ENCODE results near the gene PAK6. TPM values are rescaled to one million over a fixed set of nuclear protein-coding genes. Genes with fewer than 3 reads are reported as not detected.
A peak's percentile ranks its signal among the peaks of the same experiment; 100 is the strongest.

PAK6 gene
- total RNA-seq, 1 experiment from 2014 or later = not detected

DNA sequence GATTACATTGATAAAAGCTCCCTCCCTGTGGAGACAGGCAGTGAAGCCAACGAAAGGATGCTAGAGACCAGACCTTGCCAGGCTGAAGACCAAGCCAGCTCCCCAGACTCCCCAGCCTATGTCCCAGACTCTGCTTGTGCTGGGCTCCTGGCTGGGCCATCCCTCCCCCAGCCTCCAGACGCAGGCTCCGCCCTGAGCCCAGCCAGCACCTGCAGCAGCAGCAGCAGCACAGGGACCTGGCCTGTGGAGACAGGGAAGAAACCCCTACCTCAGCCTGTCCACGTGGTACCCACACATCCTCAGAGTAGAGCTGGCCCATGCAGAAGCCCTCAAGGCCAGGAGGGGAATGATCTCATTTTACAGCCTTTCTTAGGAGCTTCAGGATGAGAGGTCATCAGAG lies 30.7 kb downstream of the PAK6 start:
- in situ Hi-C loops (cut with HindIII; ENCODE audit: low pct_unique_long_range_greater_than_20kb, low sequenced_read_pairs) = no loop called here

DNA sequence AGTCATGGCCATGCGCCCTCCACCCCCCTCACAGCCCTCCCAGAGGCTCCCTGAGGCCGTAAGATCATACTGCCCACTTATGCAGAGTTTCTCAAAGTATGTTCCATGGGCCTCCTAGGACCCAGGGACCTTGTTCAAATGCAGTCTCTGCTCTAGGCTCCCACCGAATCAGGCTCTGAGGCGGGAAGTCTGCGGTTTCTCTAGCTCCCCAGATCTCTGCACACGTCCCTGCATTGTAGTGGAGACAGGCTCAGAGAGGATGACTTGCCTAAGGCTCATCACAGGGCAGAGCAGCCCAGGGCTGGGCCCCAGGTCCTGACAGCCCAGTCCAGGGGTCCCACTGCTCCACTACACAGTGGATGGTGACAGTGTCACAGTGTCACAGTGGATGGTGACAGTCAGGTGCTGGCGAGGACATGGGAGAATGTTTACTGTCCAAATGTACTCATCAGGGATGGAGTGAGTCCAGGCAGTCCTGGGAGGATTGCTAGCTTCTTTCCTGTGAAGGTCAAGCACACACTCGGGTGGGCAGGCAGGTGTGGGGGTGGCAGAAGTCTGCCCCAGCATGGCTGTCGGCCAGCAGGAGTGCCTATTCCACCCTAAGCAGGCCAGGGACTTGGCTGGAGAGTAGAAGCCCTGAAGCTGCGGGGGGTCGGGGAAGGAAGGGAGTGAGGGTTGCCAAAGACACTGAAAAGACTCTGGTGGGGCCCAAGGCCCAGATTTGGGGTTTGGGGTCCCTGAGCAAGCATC lies 31.6 kb downstream of the PAK6 start:
- in situ Hi-C loops (cut with HindIII; ENCODE audit: low pct_unique_long_range_greater_than_20kb, low sequenced_read_pairs) = no loop called here
- no peak for DNase-seq (ENCODE audit: low read depth, low spot score)

More for the DNA sequence above, 30.7 kb downstream of the PAK6 start:
- DNase-seq (ENCODE audit: low read depth, low spot score) = no peak

DNA sequence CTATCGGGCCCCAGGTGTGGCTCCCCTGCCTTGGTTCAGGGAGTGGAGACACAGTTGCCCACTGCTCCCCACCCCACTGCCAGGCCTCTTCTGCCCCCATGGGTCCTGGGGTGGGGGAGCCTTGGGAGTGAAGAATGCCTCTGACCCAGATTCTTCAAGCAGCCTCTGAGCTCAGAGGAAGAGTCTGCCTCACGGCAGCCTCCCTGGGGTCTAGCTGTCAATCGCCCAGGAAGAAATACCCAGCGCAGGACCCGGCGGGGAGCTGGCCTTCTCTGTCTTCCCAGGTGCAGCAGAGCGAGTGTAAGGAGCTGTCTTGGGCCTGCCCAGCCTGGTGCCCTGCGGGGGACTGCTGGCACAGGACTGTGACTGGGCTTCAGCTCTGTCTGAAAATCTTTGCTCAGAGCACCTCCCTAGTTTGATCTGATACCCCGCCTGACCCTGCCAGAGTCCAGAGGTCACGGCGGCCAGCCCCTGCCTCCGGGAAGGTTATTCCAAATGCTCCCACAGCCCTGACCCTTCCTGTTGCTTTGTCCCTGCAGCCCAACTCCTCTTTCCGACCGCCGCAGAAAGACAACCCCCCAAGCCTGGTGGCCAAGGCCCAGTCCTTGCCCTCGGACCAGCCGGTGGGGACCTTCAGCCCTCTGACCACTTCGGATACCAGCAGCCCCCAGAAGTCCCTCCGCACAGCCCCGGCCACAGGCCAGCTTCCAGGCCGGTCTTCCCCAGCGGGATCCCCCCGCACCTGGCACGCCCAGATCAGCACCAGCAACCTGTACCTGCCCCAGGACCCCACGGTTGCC lies 33.0 kb downstream of the PAK6 start:
- no peak for DNase-seq (ENCODE audit: low read depth, low spot score)
- in situ Hi-C loops (cut with HindIII; ENCODE audit: low pct_unique_long_range_greater_than_20kb, low sequenced_read_pairs) = no loop called here

DNA sequence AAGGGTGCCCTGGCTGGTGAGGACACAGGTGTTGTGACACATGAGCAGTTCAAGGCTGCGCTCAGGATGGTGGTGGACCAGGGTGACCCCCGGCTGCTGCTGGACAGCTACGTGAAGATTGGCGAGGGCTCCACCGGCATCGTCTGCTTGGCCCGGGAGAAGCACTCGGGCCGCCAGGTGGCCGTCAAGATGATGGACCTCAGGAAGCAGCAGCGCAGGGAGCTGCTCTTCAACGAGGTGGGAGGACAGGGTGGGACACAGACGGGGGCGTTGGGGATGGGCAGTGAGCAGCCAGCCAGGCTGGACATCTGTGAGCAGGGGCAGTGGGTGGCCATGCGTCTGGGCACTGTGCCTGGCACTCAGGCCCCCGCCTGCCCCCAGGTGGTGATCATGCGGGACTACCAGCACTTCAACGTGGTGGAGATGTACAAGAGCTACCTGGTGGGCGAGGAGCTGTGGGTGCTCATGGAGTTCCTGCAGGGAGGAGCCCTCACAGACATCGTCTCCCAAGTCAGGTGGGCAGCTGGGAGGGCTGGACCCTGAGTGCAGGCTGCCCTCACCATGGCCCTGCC lies 33.7 kb downstream of the PAK6 start:
- in situ Hi-C loops (cut with HindIII; ENCODE audit: low pct_unique_long_range_greater_than_20kb, low sequenced_read_pairs) = no loop called here
- peak; percentile 51 for DNase-seq (ENCODE audit: low read depth, low spot score)

DNA sequence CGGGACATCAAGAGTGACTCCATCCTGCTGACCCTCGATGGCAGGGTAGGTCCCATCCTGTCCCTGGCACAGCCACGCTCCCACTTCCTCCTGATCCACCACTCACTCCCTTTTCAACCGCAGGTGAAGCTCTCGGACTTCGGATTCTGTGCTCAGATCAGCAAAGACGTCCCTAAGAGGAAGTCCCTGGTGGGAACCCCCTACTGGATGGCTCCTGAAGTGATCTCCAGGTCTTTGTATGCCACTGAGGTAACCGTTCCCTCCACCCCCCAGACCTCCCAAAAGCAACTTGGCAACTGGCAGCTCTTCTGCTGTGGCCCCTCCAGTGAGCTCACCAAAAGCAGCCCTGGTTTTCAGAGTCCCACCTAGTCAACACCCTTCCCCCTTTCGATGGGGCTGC lies 34.6 kb downstream of the PAK6 start:
- in situ Hi-C loops (cut with HindIII; ENCODE audit: low pct_unique_long_range_greater_than_20kb, low sequenced_read_pairs) = no loop called here
- no peak for DNase-seq (ENCODE audit: low read depth, low spot score)

DNA sequence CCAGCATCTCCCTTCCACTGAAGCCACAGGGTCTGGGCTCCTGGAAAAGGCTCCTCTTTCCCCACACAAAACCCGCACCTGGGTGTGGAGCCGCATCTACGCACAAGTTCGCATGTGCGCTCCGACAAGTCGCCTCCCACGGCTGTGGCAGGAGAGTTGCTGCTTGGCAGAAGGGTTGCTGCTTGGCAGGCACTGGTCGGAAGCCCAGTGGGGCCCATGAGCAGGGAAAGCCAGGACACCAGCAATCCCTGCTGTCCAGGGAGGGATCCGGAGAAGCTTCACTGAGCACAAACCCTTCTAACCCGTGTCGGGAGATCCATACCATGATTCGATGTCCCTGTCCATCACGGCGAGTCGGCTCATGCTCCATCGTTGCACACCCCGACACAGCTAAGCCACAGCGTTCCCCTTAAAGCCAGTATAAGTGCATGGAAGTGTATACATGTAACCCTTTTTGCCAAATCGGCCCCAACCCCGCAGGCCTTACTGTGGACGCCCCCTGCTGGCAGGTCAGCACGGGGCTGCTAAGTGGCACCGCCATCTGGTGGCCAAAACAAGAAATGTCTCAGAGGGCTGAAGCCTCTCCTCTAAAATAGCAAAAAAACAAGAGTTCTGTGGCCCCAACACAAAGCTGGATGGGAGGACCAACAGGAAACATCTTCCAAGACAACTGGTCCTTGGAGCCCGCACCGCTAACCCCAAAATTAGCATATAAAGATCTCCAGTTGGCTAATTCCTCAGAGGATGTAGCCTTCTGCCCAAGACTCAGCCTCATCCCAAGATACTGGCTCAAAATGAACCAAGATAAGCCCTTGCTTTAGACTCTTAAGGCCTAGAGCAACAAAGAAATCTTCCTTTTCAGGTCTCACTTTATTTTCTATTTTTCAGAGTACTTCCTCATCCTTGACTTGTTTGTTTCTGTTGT lies 35.7 kb downstream of the PAK6 start:
- in situ Hi-C loops (cut with HindIII; ENCODE audit: low pct_unique_long_range_greater_than_20kb, low sequenced_read_pairs) = no loop called here
- DNase-seq (ENCODE audit: low read depth, low spot score) = peak; percentile 83

DNA sequence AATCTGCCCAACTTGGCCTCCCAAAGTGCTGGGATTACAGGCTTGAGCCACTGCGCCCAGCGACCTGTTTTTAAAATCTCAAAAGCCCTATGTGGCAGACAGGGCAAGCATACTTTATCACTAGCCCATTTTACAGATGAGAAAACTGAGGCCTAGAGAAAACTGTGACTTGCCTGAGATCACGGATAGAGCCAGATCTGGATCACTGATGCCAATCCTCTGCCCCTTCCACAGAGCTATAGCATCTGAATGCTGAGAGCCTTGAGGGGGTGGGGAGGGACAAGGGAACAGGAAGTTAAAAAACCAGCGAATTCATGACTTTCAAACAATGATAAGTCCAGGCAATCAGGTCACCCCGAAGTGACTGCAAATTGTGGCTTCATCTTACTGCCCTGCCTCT lies 36.7 kb downstream of the PAK6 start:
- in situ Hi-C loops (cut with HindIII; ENCODE audit: low pct_unique_long_range_greater_than_20kb, low sequenced_read_pairs) = no loop called here
- no peak for DNase-seq (ENCODE audit: low read depth, low spot score)

DNA sequence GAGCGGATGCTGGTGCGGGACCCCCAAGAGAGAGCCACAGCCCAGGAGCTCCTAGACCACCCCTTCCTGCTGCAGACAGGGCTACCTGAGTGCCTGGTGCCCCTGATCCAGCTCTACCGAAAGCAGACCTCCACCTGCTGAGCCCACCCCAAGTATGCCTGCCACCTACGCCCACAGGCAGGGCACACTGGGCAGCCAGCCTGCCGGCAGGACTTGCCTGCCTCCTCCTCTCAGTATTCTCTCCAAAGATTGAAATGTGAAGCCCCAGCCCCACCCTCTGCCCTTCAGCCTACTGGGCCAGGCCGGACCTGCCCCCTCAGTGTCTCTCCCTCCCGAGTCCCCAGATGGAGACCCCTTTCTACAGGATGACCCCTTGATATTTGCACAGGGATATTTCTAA lies 37.1 kb downstream of the PAK6 start:
- in situ Hi-C loops (cut with HindIII; ENCODE audit: low pct_unique_long_range_greater_than_20kb, low sequenced_read_pairs) = no loop called here
- no peak for DNase-seq (ENCODE audit: low read depth, low spot score)

DNA sequence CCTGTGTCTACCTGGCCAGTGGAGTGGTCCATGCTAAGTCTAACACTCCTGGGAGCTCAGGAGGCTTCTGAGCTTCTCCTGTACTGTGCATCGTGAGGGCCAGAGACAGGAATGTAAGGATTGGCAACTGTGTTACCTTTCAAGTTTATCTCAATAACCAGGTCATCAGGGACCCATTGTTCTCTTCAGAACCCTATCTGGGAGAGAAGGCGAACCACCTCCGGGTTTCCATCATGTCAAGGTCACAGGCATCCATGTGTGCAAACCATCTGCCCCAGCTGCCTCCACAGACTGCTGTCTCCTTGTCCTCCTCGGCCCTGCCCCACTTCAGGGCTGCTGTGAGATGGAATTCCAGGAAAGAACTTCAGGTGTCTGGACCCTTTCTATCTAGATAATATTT lies 38.1 kb downstream of the PAK6 start:
- in situ Hi-C loops (cut with HindIII; ENCODE audit: low pct_unique_long_range_greater_than_20kb, low sequenced_read_pairs) = no loop called here

DNA sequence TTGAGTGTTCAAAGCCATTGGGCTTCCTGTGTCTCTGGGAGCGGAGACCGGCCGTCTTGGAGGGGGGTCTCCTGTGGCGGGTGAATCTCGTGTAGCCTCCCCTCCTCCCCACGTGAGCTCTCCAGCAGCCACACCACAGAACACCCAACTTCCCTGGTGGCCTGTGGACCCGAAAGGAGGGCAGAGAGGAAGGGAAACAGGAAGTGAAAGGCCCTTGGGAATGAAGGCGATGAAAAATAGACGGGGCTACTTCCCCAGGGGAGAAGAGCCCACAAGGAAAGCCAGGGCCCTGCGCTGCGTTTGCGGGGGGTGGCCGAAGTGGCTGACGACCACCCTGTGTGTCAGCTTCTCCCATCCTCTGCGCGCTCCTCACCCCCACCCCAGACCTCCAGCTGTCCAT lies 38.6 kb downstream of the PAK6 start:
- in situ Hi-C loops (cut with HindIII; ENCODE audit: low pct_unique_long_range_greater_than_20kb, low sequenced_read_pairs) = no loop called here
- no peak for DNase-seq (ENCODE audit: low read depth, low spot score)

More for the DNA sequence above, 38.1 kb downstream of the PAK6 start:
- DNase-seq (ENCODE audit: low read depth, low spot score) = no peak

DNA sequence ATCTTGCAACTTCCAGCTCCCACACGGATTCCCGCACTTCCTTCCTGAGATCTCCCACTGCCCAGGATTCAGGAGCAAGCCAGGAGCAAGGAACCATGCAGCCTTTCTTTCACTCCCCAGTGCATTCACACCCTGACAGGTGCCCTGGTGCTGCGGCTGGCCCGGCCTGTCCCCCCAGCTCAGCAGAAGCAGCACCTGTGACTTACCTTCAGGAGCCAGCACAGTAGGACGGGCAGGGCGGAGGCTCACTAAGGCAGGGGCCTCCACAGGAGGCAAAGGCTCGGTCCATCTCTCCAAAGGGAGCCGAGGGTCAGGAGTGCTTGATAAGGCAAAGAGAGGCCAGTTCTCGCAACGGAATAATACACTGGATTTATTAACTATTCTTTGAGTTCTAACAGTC lies 39.2 kb downstream of the PAK6 start:
- in situ Hi-C loops (cut with HindIII; ENCODE audit: low pct_unique_long_range_greater_than_20kb, low sequenced_read_pairs) = no loop called here

DNA sequence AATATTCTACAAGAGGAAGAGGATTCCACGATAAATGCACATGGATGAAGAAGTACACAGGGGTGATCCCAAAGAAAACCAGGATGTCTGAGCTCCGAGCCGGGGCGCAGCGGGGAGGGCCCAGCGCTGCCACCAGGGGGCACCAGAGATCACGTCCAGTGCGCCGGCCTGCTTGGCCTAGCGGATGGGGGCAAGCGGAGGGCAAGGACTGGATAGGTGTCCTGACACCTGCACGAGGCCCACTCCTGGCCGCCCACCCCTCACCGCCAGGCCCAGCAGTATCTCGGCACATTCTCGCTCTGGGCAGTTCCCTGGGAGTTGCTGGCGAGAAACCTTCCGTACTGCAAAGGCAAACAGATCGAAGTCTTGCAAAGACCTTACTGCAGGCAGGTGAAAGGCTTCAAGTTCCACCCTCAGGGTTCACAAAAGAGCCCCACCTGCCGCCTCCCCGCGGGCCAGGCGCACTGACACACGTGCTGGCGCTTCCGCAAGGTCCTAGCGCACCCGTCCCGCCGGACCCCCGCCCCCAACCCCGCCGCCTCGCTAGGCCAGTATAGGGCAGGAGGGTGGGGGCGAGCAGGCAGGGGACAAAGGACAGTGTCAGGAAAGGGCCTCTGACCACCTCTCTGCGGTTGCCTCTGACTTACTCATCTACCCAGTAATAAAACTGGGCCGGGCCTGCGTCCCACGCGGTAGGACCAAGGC lies 40.7 kb downstream of the PAK6 start:
- peak; percentile 57 for DNase-seq (ENCODE audit: low read depth, low spot score)
- in situ Hi-C loops (cut with HindIII; ENCODE audit: low pct_unique_long_range_greater_than_20kb, low sequenced_read_pairs) = no loop called here

More for the DNA sequence above, 39.2 kb downstream of the PAK6 start:
- no peak for DNase-seq (ENCODE audit: low read depth, low spot score)

DNA sequence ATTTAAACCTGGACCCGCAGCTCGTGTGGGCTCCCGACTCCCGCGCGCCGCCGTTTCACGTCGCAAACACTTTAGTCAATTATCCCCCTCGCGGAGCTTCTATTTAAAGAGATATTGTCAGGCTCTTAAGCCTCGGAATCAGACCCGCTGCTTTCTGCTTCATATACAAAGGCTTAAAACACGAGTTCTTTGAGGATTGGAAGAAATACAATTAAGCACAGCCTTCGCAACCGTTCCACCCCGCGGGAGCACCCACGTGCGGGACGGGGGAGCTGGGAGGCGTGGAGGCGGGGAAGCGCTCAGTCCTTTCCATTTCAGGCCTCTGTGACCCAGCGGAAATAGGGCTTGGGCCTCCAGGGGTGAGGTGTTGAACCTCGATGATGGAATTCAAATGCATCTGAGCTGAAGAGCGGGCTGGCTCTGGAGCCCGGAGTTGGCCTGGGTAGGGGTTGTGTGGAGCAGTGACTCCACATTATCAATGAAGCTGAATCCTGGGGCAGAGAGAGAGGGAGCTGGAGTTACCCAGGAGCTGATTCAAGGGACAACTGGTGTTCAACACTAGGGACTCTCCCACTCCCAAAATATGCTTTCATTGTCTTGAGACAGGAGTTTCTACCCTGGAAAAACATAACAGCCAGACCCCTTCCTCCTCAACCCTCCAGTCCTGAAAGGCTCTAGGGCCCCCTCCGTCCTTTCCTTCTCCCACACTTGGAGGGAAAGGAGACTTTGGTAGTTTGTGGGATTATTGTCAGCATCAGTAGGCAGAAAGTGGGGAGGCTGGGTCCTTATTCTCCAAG lies 41.6 kb downstream of the PAK6 start:
- in situ Hi-C loops (cut with HindIII; ENCODE audit: low pct_unique_long_range_greater_than_20kb, low sequenced_read_pairs) = no loop called here
- no peak for DNase-seq (ENCODE audit: low read depth, low spot score)

DNA sequence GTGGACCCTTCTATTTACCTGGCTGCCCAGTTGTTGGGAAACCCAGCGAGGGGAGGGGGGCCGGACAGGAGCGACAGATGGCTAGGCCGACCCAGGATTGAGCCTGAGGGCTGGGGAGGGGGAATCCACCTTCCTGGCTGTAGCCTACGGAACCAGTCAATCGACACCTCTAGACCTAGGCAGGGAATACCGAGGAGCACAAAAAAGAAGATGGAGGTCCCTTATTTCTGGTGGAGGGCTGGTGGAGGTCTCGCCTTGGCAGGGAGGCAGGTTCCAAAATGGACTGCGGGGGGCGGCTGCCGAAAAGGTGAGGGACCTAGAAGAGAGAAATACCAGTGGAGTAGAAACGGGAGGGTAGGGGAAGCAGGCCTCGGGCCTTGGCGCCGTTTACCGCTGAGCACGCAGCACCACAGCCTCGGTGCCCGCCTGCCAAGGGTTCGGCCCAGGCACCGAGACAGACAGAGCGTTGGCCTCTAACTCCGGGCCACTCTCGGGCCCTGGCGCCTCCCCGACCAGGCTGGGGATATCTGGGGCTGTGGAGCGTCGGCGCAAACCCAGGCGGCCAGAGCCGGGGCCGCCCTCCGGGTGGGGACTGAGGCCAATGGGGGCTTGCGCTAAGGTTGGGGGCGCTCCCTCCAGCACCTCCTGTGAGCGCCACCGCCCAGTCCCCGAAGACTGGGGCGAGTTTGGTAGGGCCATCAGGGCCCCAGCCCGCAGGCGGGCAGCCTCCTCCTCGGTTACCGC lies 42.4 kb downstream of the PAK6 start:
- DNase-seq (ENCODE audit: low read depth, low spot score) = no peak
- in situ Hi-C loops (cut with HindIII; ENCODE audit: low pct_unique_long_range_greater_than_20kb, low sequenced_read_pairs) = no loop called here

DNA sequence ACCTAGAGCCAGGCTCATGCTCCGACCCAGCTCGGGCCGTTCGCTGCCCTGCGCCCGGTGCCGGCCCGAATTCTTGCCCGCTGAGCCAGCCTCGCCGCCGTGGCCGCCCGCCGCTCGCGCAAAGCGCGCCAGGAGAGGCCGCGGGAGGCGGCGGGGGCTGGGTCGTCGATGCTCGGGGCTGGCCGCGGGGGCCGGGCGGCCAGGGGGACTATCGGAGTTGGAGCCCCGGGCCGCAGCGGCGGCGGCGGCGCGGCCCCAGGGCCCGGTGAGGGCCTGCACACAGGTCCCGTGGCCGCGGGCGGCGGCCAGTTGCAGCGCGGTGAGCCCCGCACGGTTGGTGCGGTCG lies 42.9 kb downstream of the PAK6 start:
- in situ Hi-C loops (cut with HindIII; ENCODE audit: low pct_unique_long_range_greater_than_20kb, low sequenced_read_pairs) = no loop called here
- no peak for DNase-seq (ENCODE audit: low read depth, low spot score)

All from SK-MEL-5 (cell line).